Cardiac muscle cell (in vitro differentiated cells and primary cell): ENCODE data around the gene IFI6. TPM values are rescaled to one million over a fixed set of nuclear protein-coding genes. Genes with fewer than 3 reads are reported as not detected.

Experiments
- DNase-seq, 2 donors: peaks; one replicate each; pipeline versions ENCODE4 v3.0.0 to v3.0.0-alpha.2; 2010 to 2017; ENCODE audit warnings: low read depth in 1 of 2, low spot score in 1 of 2
- H3K27ac ChIP-seq: fragments of 200-600 bp; sonication (generic); 2 replicates; pipeline ENCODE4 v1.5.1; 2016
- H3K27me3 ChIP-seq: fragments of 200-600 bp; sonication (generic); 2 replicates; pipeline ENCODE4 v1.6.0; 2016; ENCODE audit warnings: control low read depth
- H3K36me3 ChIP-seq: fragments of 200-600 bp; sonication (generic); 2 replicates; pipeline ENCODE4 v1.5.1; 2016; ENCODE audit warnings: control low read depth
- H3K4me1 ChIP-seq: fragments of 200-600 bp; sonication (generic); 2 replicates; pipeline ENCODE4 v1.8.1; 2017; ENCODE audit warnings: low read depth, mild to moderate bottlenecking, mixed run types
- H3K4me3 ChIP-seq: fragments of 200-600 bp; sonication (generic); 2 replicates; pipeline ENCODE4 v1.5.1; 2016; ENCODE audit warnings: mild to moderate bottlenecking
- H3K9me3 ChIP-seq: fragments of 200-600 bp; sonication (generic); 2 replicates; pipeline ENCODE4 v1.5.1; 2017; ENCODE audit warnings: low read depth, mild to moderate bottlenecking, control low read depth
- CTCF ChIP-seq: IDR thresholded peaks from 2 replicates; pipeline ENCODE4 v1.5.1; 2012; ENCODE audit warnings: low read depth, mild to moderate bottlenecking, low read length
- polyA plus RNA-seq: library from polyadenylated mRNA; unstranded; fragments of >200 nt; fragmentation: Nextera tagmentation; extraction: Ambion mirVana; gene quantifications from 2 replicates; pipeline ENCODE4 v1.2.1, GENCODE V29; 2016
- total RNA-seq: library from RNA; depleted of rRNA; stranded (reverse); fragments of >200 nt; gene quantifications from 2 replicates; pipeline ENCODE4 v1.2.3, GENCODE V29; 2016

The IFI6 gene
- total and polyA plus RNA-seq, 2 experiments from 2014 or later, result 30.4 to 35.2 TPM

GRCh38 chr1:27668121-27668807, 3.7 kb downstream of the IFI6 start:
- no peaks in the 10 kb centered on the region for H3K36me3 ChIP-seq
- H3K9me3 ChIP-seq, result no peaks in the 10 kb centered on the region
- no peaks in the 10 kb centered on the region for H3K27me3 ChIP-seq
- DNase-seq, result no peak
- H3K27ac ChIP-seq, result no peak overlapping the region
- H3K4me3 ChIP-seq, result no peak overlapping the region
- TF ChIP-seq CTCF, result no peak
- peaks cover 9% of the 10 kb centered on the region for H3K4me1 ChIP-seq

DNA sequence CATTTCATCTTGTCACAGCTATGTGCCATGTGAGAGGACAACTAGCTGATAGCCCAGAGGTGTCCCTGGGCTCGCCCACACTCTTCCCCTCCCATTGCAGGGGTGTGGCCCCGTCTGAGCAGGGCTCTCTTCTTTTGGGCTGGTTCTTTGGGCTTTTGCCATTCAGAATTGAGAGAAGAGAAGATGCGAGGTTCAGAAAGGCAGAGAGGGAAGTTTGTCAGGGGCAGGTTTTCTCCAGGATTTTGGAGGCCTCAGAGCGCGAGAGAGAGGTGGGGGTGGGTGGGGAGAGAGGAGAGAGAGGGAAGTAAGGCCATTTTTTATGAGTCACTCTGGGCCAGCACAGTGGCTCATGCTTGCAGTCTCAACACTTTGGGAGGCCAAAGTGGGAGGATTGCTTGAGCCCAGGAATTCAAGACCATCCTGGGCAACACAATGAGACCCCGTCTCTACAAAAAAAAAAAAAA, 5.2 kb downstream of the IFI6 start:
- DNase-seq, result no peak
- no peak for TF ChIP-seq CTCF
- Histone ChIP-seq H3K27ac (no peak overlapping the region), H3K36me3 (no peaks in the 10 kb centered on the region), H3K27me3 (no peaks in the 10 kb centered on the region), H3K4me1 (peaks cover 2% of the 10 kb centered on the region), H3K9me3 (no peaks in the 10 kb centered on the region), H3K4me3 (no peak overlapping the region)

- no peak overlapping the region for H3K27ac ChIP-seq
These were observed 5.7 kb downstream of the IFI6 start for GRCh38 chr1:27666294-27666693.

GRCh38 chr1:27665016-27665651, 6.9 kb downstream of the IFI6 start:
- Histone ChIP-seq H3K9me3 (no peaks in the 10 kb centered on the region), H3K4me1 (no peaks in the 10 kb centered on the region), H3K27me3 (no peaks in the 10 kb centered on the region), H3K27ac (no peak overlapping the region), H3K4me3 (no peak overlapping the region), H3K36me3 (no peaks in the 10 kb centered on the region)
- no peak for DNase-seq
- TF ChIP-seq CTCF, result no peak

More at GRCh38 chr1:27666294-27666693, 5.7 kb downstream of the IFI6 start:
- no peak for DNase-seq
- Histone ChIP-seq H3K4me1 (no peaks in the 10 kb centered on the region), H3K36me3 (no peaks in the 10 kb centered on the region), H3K27me3 (no peaks in the 10 kb centered on the region), H3K9me3 (no peaks in the 10 kb centered on the region), H3K4me3 (no peak overlapping the region)
- no peak for TF ChIP-seq CTCF

DNA sequence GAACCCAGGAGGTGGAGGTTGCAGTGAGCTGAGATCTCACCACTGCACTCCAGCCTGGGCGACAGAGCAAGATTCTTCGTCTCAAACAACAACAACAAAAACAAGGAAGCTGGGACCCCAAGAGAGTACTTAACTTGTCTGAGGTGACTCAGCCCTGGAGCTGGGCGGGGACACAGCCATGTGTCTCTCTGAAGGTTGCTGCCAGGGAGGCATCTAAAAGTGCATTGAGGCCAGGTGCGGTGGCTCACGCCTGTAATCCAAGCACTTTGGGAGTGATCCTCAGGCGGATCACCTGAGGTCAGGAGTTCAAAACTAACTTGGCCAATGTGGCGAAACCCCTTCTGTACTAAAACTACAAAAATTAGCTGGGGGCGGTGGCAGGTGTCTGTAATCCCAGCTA, 7.7 kb downstream of the IFI6 start:
- DNase-seq, result no peak
- Histone ChIP-seq H3K36me3 (no peaks in the 10 kb centered on the region), H3K9me3 (no peaks in the 10 kb centered on the region), H3K27me3 (no peaks in the 10 kb centered on the region), H3K4me3 (no peak overlapping the region), H3K4me1 (no peaks in the 10 kb centered on the region), H3K27ac (no peak overlapping the region)
- no peak for TF ChIP-seq CTCF
